NCI-H2029 (cell line): ENCODE results near the gene MKRN2.
"Not testable (repeated sequence)": the region's sequence is repeated elsewhere in the genome, so short reads cannot be mapped to it uniquely, and the experiment has no call there.

Source experiments
- DNase-seq: peaks from one replicate; lab custom pipeline; 2025; lab: John Stamatoyannopoulos, UW

Gene MKRN2

GRCh38 chr3:12630843-12631242 is 74.0 kb downstream of the MKRN2 start:
- DNase-seq: not testable (repeated sequence)

DNA sequence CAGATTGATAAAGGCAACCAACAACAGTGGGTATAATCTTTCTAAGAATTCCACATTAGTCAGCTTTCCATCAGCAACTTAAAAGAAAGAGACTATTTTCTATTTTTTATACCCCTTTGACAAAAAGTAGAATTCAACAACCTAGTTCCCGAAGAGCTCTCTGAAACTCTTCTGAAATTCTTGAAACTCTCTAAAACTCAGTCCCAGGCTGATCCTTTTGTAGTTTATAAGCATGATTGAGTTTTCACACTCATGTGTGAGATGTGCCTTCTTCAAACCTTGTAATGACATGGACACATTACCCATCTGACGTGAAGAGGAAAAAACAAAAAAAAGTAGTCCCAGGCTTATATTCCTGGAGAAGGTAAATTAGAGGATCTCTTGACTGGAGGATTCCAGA is 75.6 kb downstream of the MKRN2 start:
- DNase-seq: no peak

DNA sequence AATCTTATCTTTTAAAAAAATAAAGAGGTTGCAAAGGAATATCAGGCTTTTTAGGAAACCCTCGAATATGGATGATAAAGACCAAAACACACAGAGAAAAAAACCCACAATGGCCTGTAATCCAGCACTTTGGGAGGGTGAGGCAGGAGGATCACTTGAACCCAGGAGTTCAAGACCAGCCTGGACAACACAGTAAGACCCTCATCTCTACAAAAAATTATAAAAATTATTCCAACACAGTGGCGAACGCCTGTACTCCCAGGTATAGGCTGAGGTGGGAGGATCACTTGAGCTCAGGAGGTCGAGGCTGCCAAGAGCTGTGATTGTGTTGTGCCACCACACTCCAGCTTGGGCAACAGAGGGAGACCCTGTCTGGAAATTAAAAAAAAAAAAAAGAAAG is 76.2 kb downstream of the MKRN2 start:
- DNase-seq: no peak
